T-helper 1 cell treated with Interleukin-12 subunit alpha and Interleukin-12 subunit beta and Interleukin-4 antibody, amounts not matched to agents 30 μg/mL and 1 μg/mL, for 36 hours (primary cell): ENCODE data around the gene CAPS.
A peak's percentile ranks its signal among the peaks of the same experiment; 100 is the strongest.

Experiments
- H3K27ac Mint-ChIP-seq: one replicate; pipeline ENCODE4 v1.8.0; 2021; ENCODE audit warnings: mild to moderate bottlenecking, mixed read lengths
- H3K27me3 Mint-ChIP-seq: one replicate; pipeline ENCODE4 v1.8.0; 2021; ENCODE audit warnings: low read depth, mixed read lengths
- H3K36me3 Mint-ChIP-seq: one replicate; pipeline ENCODE4 v1.8.0; 2021; ENCODE audit warnings: low read depth, mixed read lengths
- H3K4me1 Mint-ChIP-seq: one replicate; pipeline ENCODE4 v1.8.0; 2021; ENCODE audit warnings: low read depth, mixed read lengths
- H3K4me3 Mint-ChIP-seq: one replicate; pipeline ENCODE4 v1.8.0; 2021; ENCODE audit warnings: mild to moderate bottlenecking, moderate library complexity, mixed read lengths
- H3K9me3 Mint-ChIP-seq: one replicate; pipeline ENCODE4 v1.8.0; 2021; ENCODE audit warnings: mixed read lengths

Gene CAPS

DNA sequence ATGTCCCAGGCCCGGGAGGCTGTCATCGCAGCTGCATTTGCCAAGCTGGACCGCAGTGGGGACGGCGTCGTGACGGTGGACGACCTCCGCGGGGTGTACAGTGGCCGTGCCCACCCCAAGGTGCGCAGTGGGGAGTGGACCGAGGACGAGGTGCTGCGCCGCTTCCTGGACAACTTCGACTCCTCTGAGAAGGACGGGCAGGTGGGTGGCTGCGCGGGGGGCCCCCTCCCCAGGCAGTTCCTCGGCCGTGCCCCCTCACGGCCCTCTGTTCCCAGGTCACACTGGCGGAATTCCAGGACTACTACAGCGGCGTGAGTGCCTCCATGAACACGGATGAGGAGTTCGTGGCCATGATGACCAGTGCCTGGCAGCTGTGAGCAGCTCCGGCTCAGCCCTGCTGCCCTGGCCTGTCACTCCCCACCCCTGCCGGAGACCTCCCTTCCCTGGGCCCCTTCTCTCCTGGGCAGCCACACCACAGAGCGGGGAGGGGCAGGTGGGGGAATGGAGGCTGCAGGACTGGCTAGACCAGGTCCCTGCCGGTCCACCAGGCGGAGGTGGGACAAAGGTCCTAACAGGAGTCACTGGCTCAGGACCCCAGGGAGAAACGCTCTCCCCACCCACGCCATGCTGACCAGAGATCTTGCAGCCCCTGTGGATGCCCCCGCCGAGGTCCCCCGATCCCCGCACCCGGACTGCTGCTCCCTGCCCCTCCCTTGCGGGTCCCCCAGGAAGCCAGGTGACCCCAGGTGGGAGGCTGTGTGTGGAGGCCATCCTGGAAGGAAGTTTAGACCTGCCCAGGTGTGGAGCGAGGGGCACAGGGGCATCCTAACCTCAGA is 1.1 kb downstream of the CAPS start:
- Mint-ChIP-seq H3K4me1 (no peaks in the 10 kb centered on the region), H3K27ac (no peak overlapping the region), H3K4me3 (no peak overlapping the region), H3K36me3 (peaks cover 5% of the 10 kb centered on the region), H3K9me3 (no peaks in the 10 kb centered on the region), H3K27me3 (no peaks in the 10 kb centered on the region)

DNA sequence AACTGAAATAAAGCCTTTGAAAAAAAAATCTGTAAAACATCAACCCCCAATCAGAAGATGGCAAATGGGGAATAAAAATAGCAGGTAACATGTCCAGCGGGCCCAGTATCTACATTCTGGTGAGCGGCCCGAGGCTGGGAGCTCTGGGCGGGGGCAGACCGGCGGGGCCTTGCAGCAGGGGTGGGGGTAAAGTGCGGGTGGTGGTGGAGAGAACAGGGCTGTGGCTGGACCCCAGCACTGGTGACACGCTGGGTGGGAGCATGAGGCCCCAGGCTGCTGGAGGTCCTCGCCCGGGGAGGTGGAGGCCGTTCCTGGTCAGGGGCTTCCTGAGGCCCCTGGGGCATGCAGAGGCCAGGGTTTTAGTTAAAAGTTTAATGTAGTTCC is 1.7 kb downstream of the CAPS start:
- no peaks in the 10 kb centered on the region for H3K9me3 Mint-ChIP-seq
- H3K27me3 Mint-ChIP-seq = no peaks in the 10 kb centered on the region
- no peak overlapping the region for H3K4me3 Mint-ChIP-seq
- no peaks in the 10 kb centered on the region for H3K4me1 Mint-ChIP-seq
- H3K36me3 Mint-ChIP-seq = peaks cover 5% of the 10 kb centered on the region
- no peak overlapping the region for H3K27ac Mint-ChIP-seq

DNA sequence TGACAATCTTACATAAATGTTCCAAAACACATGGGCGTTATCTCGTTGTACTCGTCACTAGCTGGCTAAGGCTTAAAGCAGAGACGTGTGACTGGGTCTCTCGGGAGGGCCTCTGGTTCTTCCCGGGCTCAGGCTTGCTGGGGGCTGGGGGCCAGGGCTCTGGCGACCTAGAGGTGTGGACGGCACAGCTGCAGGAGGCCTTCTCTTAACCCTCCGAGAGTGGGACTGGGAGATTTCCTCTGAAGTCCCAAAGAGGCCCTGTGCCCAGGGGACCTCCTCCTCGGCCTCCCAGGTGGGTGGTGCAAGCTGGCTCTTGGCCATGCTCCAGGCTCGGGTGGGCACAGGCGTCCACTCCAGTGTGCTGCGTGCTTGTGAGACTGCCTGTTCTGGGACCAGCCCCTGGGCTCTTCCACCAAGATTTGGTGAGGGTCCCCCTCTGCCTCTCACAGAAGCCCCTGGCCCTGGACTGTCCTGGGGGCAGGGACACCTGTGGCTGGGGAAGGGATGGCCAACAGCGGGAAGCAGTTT is 2.2 kb downstream of the CAPS start:
- Mint-ChIP-seq H3K27ac (no peak overlapping the region), H3K27me3 (no peaks in the 10 kb centered on the region), H3K36me3 (peaks cover 5% of the 10 kb centered on the region), H3K4me3 (no peak overlapping the region), H3K9me3 (no peaks in the 10 kb centered on the region), H3K4me1 (no peaks in the 10 kb centered on the region)

DNA sequence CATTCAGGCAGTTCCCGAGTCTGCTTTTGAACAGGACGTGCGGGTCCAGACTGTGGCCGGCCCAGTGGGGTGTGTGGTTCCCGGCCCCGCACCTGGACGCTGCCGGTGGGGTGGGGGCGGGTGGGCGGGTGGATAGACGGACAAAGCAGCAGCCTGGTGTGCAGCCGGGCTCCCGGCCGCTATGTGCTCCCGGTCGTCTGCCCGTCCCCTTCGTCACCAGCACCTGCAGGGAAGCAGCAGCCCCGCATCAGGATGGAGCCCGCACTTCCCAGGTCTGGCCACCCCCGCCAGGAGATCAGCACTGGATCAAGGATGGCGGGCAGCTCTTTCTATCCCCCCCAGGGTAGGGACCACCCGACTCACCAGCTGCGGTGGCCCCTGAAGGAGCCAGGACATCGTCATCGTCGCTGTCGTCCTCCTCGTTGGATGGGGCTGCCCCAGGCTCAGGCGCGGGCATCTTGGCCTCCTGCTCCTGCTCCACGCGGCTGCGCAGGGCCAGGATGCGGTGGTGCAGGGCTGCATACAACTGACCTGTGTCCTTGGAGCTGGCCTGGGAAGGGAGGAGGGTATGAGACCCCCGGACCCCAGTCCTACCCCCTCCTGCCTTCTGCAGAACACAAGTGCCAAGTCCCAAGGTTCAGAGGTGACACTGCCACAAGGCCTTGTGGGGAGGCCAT is 3.5 kb downstream of the CAPS start:
- Mint-ChIP-seq H3K27me3 (no peaks in the 10 kb centered on the region), H3K4me1 (no peaks in the 10 kb centered on the region), H3K4me3 (no peak overlapping the region), H3K27ac (no peak overlapping the region), H3K36me3 (peaks cover 9% of the 10 kb centered on the region), H3K9me3 (no peaks in the 10 kb centered on the region)

DNA sequence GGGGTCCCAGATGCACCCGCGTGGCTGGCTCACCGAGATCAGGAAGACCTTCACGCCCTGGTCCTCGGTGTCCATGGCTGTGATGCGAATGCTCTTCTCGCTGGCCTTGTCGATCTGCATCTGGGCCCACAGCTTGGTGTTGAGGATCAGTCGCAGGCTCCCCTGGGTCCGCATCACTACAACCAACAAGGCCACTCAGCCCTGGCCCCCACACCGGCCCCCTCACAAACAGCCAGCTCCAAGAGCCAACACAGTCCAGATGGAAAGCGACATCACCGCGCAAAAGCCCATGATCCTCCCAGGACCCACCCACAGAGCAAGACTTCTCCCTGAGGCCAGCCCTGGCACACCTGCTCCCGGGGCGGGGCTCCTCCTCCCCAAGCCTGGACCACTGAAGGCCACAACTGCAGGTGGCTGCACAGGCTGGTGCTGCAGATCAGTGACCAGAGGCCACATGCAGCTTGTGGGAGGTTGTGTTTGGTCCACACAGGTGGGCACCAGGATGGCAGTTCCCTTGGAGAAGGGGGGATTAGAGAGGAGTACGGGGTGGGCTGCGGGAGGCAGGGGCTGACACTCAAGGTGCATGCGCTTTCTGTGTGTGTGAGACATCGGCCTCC is 4.5 kb downstream of the CAPS start:
- Mint-ChIP-seq H3K27ac (no peak overlapping the region), H3K4me3 (no peak overlapping the region), H3K36me3 (peaks cover 11% of the 10 kb centered on the region), H3K27me3 (no peaks in the 10 kb centered on the region), H3K4me1 (no peaks in the 10 kb centered on the region), H3K9me3 (no peaks in the 10 kb centered on the region)

DNA sequence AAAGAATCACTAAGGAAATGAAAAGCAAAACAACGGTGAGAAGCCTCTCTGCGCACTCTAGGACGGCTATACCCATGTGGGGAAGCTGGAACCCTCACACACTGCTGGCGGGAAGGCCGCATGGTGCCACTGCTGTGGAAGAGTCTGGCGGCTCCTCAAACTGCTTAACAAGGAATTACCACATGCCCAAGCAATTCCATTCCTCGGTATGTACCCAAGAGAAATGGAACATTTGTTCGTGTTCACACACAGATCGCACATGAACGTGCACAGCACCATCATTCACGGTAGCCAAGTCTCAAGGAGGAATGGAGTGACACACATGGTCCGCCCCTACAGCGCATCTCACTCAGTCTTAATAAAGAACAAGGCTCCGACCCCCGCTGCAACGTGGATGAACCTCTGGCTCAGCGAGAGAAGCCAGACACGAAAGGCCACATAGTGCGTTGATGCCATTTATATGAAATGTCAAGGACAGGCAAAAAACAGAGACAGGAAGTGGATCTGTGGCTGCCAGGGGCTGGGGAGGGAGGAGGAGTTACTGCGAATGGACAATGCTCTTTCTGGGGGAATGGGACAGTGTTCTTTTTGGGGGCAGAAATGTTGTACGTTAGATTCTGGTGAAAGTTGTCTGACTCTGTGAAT is 7.6 kb downstream of the CAPS start:
- no peaks in the 10 kb centered on the region for H3K27me3 Mint-ChIP-seq
- no peaks in the 10 kb centered on the region for H3K4me1 Mint-ChIP-seq
- no peak overlapping the region for H3K4me3 Mint-ChIP-seq
- H3K27ac Mint-ChIP-seq = no peak overlapping the region
- no peaks in the 10 kb centered on the region for H3K9me3 Mint-ChIP-seq
- peaks cover 14% of the 10 kb centered on the region for H3K36me3 Mint-ChIP-seq

DNA sequence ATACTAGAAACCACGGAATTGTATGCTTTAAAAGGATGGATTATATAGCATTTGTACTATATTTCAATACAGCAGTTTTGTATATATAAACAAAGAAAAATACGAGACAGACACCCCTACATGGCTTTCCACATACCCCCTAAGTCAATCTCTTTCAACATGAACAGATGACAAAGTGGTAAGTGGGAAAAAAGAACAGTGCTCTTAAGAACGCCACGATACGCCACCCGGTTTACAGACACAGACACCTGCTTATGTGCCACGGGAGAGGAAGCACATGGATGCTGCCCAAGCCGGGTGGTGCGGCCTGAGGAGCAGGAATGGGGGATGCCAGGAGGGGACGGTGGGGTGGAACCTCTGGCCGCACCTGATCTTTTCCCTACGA is 8.1 kb downstream of the CAPS start:
- no peaks in the 10 kb centered on the region for H3K27me3 Mint-ChIP-seq
- H3K4me3 Mint-ChIP-seq = no peak overlapping the region
- H3K27ac Mint-ChIP-seq = no peak overlapping the region
- peaks cover 16% of the 10 kb centered on the region for H3K36me3 Mint-ChIP-seq
- no peaks in the 10 kb centered on the region for H3K4me1 Mint-ChIP-seq
- no peaks in the 10 kb centered on the region for H3K9me3 Mint-ChIP-seq

DNA sequence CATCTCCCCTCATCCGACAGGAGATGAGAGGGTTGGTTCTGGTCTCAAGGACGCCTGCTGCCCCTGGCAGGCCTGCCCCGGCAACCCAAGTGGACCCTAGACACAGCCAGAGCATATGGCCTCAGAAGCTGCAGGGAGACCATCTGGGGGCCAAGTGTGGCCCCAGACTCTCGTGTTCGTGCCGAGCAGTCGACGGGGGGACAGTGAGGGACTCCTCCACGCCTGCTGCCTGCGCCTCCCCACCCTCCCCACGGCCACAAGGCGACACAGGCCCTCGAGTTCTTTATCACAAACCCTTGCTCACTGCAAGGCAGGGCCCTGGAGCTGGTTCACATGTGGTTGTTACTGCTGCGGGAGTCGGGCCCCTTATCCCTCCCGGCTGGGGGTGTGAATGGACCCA is 9.3 kb downstream of the CAPS start:
- no peaks in the 10 kb centered on the region for H3K27me3 Mint-ChIP-seq
- no peak overlapping the region for H3K4me3 Mint-ChIP-seq
- no peak overlapping the region for H3K27ac Mint-ChIP-seq
- no peaks in the 10 kb centered on the region for H3K4me1 Mint-ChIP-seq
- H3K36me3 Mint-ChIP-seq = peaks cover 19% of the 10 kb centered on the region
- H3K9me3 Mint-ChIP-seq = no peaks in the 10 kb centered on the region

DNA sequence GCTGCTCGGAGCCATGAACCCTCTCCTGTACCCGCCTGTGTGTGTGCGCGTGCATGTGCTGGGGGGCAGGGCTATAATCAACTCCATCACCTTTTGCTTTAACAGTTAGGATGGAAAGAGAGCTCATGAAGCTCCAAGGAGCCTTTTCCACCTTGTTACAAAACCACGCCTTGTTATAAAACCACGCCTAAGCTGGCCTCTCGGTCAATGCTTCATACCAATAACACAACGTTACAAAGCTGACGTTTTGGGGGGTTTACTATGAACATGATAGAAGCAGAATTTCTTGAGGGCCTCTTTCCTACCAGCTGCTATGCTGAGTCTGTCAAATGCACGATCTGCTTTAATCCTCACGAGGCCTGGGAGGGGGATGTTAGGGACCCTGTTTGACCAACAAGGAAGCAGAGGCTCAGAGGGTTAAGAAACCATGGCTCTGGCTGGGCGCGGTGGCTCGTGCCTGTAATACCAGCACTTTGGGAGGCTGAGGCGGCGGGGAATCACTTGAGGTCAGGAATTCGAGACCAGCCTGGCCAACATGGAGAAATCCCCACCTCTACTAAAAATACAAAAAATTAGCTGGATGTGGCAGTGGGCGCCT is 11.9 kb downstream of the CAPS start:
- no peak overlapping the region for H3K4me3 Mint-ChIP-seq
- no peaks in the 10 kb centered on the region for H3K27me3 Mint-ChIP-seq
- no peaks in the 10 kb centered on the region for H3K9me3 Mint-ChIP-seq
- no peak overlapping the region for H3K27ac Mint-ChIP-seq
- peaks cover 21% of the 10 kb centered on the region for H3K36me3 Mint-ChIP-seq
- H3K4me1 Mint-ChIP-seq = no peaks in the 10 kb centered on the region

DNA sequence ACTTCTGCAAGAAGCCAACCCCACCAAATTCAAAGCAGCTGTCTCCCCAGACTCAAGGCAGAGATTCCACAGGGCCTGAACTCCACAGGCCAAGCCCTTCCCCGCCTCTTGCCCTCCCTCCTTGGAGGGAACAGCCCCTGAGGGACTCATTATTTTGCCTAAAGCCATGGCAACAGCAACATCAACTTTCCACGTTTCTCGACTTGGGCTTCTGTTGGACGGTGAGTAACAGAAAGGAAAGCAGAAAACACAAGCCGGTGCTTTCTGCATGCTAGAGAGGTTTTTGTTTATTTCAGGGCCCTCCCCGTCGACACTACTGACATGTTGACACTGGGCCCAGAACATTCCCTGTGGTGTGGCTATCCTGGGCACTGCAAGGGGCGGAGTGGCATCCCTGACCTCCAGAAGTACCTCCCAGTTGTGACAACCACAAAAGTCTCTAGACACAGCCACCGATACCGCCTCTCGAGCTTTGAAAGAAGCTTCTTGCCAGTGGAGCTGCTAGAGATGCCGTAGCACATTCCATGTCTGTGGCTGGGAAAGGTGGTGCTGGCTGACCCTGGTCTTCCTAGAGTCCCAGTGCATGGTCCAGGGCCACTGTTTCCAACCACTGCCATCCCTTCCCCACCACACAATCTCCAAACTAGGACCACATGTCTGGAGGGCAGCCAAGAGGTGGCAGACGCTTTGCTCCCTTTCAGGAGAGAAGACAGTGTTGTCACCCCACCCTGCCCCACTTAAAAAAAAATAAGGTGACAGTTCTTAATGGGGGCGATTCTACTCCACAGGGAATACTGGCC is 12.8 kb downstream of the CAPS start:
- Mint-ChIP-seq H3K27me3 (no peaks in the 10 kb centered on the region), H3K4me1 (no peaks in the 10 kb centered on the region), H3K27ac (no peak overlapping the region), H3K36me3 (peaks cover 19% of the 10 kb centered on the region), H3K4me3 (no peak overlapping the region), H3K9me3 (no peaks in the 10 kb centered on the region)

DNA sequence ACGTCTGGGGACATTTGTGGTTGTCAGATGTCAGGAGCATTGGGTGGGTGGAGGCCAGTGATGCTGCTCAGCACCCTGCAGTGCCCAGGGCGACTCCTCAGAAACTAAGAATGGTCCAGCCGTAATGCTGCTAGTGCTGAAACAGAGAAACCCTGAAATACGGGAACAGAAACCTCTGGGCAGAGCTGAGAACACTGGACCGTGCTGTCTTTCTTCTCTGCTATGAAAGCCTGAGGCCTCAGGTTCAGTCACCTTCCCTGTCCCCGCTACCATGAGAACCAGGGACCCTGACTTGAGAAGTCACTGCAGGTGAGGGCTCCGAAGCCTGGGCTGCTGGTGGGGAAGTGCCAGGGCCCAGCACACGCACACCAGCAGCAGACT is 13.4 kb downstream of the CAPS start:
- no peaks in the 10 kb centered on the region for H3K27me3 Mint-ChIP-seq
- H3K4me1 Mint-ChIP-seq = no peaks in the 10 kb centered on the region
- H3K27ac Mint-ChIP-seq = no peak overlapping the region
- peaks cover 19% of the 10 kb centered on the region for H3K36me3 Mint-ChIP-seq
- no peaks in the 10 kb centered on the region for H3K9me3 Mint-ChIP-seq
- H3K4me3 Mint-ChIP-seq = no peak overlapping the region

DNA sequence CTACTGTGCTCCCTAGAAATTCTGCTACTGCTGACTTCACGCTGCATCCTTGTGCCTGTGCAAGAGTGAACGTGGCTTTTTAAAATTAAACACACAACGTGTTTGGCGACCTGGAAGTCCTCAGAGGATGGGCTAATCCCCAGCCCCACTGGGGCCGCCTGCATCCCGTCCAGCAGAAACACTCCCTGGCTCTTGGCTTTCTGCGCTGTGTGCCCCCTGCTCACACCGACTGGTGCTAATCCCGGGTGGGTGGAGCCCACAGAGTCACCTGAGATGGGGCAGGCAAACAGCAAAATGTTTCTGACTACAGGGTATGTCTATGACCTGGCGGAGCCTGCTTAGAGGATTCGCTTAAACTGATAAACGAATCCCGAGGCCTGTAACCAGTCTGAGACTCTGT is 15.1 kb downstream of the CAPS start:
- Mint-ChIP-seq H3K27ac (no peak overlapping the region), H3K4me1 (no peaks in the 10 kb centered on the region), H3K36me3 (peaks cover 15% of the 10 kb centered on the region), H3K9me3 (no peaks in the 10 kb centered on the region), H3K4me3 (no peak overlapping the region), H3K27me3 (no peaks in the 10 kb centered on the region)

DNA sequence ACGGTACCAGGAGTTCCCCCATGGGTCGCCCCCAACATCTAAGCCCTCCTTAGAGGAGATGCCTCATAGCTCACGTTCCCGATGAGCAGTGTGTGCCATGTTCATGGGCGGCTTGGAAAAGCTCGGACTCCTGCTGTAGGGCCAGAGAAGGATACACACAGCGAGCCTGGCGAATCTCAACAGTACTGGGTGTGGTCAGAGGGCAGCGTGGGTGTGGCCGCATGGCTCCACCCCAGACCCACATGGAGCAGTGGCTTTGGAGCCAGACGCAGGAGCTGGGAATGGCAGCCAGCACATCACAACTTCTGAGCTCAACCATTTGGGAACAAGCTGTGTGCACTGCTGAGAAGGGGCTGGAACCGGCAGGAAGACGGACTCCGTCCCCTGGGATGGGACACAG is 15.6 kb downstream of the CAPS start:
- H3K4me1 Mint-ChIP-seq = no peaks in the 10 kb centered on the region
- H3K36me3 Mint-ChIP-seq = peaks cover 13% of the 10 kb centered on the region
- no peaks in the 10 kb centered on the region for H3K9me3 Mint-ChIP-seq
- H3K4me3 Mint-ChIP-seq = no peak overlapping the region
- peak overlapping the region; percentile 20 for H3K27ac Mint-ChIP-seq
- H3K27me3 Mint-ChIP-seq = no peaks in the 10 kb centered on the region

DNA sequence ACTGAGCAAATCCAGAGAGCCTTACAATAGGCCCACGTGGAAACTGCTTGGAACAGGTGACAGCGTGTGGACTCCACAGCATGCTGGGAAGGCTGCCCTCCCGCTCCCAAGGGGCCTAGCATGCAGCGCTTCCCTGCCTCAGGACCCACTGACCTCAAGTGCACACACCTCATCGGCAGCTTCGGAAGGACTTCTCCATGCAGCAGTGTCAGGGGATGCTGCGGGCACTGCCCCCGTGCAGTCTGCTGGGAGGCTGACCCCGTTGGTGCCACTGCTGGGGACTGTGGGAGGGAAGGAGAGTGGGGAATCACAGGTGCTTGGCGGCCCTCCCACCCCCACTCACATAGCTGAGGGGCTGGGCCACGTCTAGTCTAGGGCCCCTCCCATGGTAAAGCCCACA is 17.2 kb downstream of the CAPS start:
- no peaks in the 10 kb centered on the region for H3K4me1 Mint-ChIP-seq
- H3K27ac Mint-ChIP-seq = no peak overlapping the region
- peaks cover 12% of the 10 kb centered on the region for H3K36me3 Mint-ChIP-seq

More for the DNA sequence above, 17.2 kb downstream of the CAPS start:
- no peak overlapping the region for H3K4me3 Mint-ChIP-seq
- no peaks in the 10 kb centered on the region for H3K9me3 Mint-ChIP-seq
- no peaks in the 10 kb centered on the region for H3K27me3 Mint-ChIP-seq
